H9 (cell line): ENCODE results near the gene PDC. TPM values are rescaled to one million over a fixed set of nuclear protein-coding genes. Genes with fewer than 3 reads are reported as not detected.

Source experiments
- DNase-seq: peaks from one replicate; pipeline ENCODE4 v3.0.0-alpha.2; 2017
- H2AFZ ChIP-seq: one replicate; pipeline ENCODE4 v1.6.1; 2013; ENCODE audit warnings: mild to moderate bottlenecking, low read length, control low read depth, moderate library complexity
- H2AK5ac ChIP-seq: 2 replicates; pipeline ENCODE4 v1.6.1; 2013; ENCODE audit warnings: low read length, control low read depth, mixed read lengths; ENCODE audit not compliant: insufficient read length
- H2BK120ac ChIP-seq: one replicate; pipeline ENCODE4 v1.6.1; 2013; ENCODE audit warnings: low read depth, mild to moderate bottlenecking, low read length, control low read depth, inconsistent platforms; ENCODE audit not compliant: poor library complexity, severe bottlenecking
- H2BK12ac ChIP-seq: 2 replicates; pipeline ENCODE4 v1.6.1; 2013; ENCODE audit warnings: low read length, control low read depth, mixed read lengths, low read depth; ENCODE audit not compliant: insufficient read length
- H2BK15ac ChIP-seq: 2 replicates; pipeline ENCODE4 v1.6.1; 2013; ENCODE audit warnings: low read depth, low read length, control low read depth
- H2BK20ac ChIP-seq: one replicate; pipeline ENCODE4 v1.6.1; 2013; ENCODE audit warnings: low read depth, mild to moderate bottlenecking, low read length, control low read depth, inconsistent platforms; ENCODE audit not compliant: poor library complexity, severe bottlenecking
- H2BK5ac ChIP-seq: 2 replicates; pipeline ENCODE4 v1.6.1; 2013; ENCODE audit warnings: low read length, control low read depth, mixed read lengths; ENCODE audit not compliant: insufficient read length
- H3K14ac ChIP-seq: 2 replicates; pipeline ENCODE4 v1.6.1; 2013; ENCODE audit warnings: low read length, control low read depth; ENCODE audit not compliant: insufficient read depth
- H3K18ac ChIP-seq: 2 replicates; pipeline ENCODE4 v1.6.1; 2013; ENCODE audit warnings: low read depth, mild to moderate bottlenecking, mixed read lengths, low read length, control low read depth; ENCODE audit not compliant: insufficient read length
- H3K23ac ChIP-seq: 2 replicates; pipeline ENCODE4 v1.6.1; 2013; ENCODE audit warnings: low read length, control low read depth, mixed read lengths, low read depth; ENCODE audit not compliant: insufficient read length
- H3K23me2 ChIP-seq: 2 replicates; pipeline ENCODE4 v1.6.1; 2013; ENCODE audit warnings: low read depth, mild to moderate bottlenecking, mixed read lengths, low read length, control low read depth; ENCODE audit not compliant: insufficient read length, poor library complexity, severe bottlenecking
- H3K27ac ChIP-seq: 2 replicates; pipeline ENCODE4 v1.5.1; 2013; ENCODE audit warnings: low read length, control low read depth, mixed read lengths, low read depth; ENCODE audit not compliant: insufficient read length
- H3K27me3 ChIP-seq: 2 replicates; pipeline ENCODE4 v1.6.1; 2013; ENCODE audit warnings: low read length, control low read depth, inconsistent platforms; ENCODE audit not compliant: insufficient read depth
- H3K4ac ChIP-seq: 2 replicates; pipeline ENCODE4 v1.6.1; 2013; ENCODE audit warnings: low read depth, mild to moderate bottlenecking, control low read depth, inconsistent platforms, low read length, moderate library complexity
- H3K4me1 ChIP-seq: 2 replicates; pipeline ENCODE4 v1.6.1; 2013; ENCODE audit warnings: low read length, control low read depth, inconsistent platforms; ENCODE audit not compliant: insufficient read depth
- H3K4me2 ChIP-seq: 2 replicates; pipeline ENCODE4 v1.6.1; 2013; ENCODE audit warnings: low read length, control low read depth, mixed read lengths; ENCODE audit not compliant: insufficient read length, insufficient read depth
- H3K56ac ChIP-seq: 2 replicates; pipeline ENCODE4 v1.6.1; 2013; ENCODE audit warnings: low read depth, mild to moderate bottlenecking, mixed read lengths, low read length, control low read depth; ENCODE audit not compliant: insufficient read length
- H3K79me1 ChIP-seq: 2 replicates; pipeline ENCODE4 v1.6.1; 2013; ENCODE audit warnings: low read depth, mild to moderate bottlenecking, moderate library complexity, low read length, control low read depth, inconsistent platforms; ENCODE audit not compliant: insufficient read depth, poor library complexity, severe bottlenecking
- H3K79me2 ChIP-seq: 2 replicates; pipeline ENCODE4 v1.6.1; 2013; ENCODE audit warnings: low read length, control low read depth, inconsistent platforms; ENCODE audit not compliant: insufficient read depth
- H3K9ac ChIP-seq: 2 replicates; pipeline ENCODE4 v1.6.1; 2013; ENCODE audit warnings: low read length, control low read depth, mixed read lengths; ENCODE audit not compliant: insufficient read length; ENCODE audit errors: extremely low read depth
- H3K9me3 ChIP-seq: one replicate; pipeline ENCODE4 v1.6.1; 2013; ENCODE audit warnings: low read depth, low read length, inconsistent platforms; ENCODE audit not compliant: control insufficient read depth
- H3T11ph ChIP-seq: one replicate; pipeline ENCODE4 v1.6.1; 2013; ENCODE audit warnings: mild to moderate bottlenecking, low read length, control low read depth, inconsistent platforms
- H4K20me1 ChIP-seq: one replicate; pipeline ENCODE4 v1.6.1; 2013; ENCODE audit not compliant: control insufficient read depth, insufficient read length, insufficient read depth
- H4K5ac ChIP-seq: 2 replicates; pipeline ENCODE4 v1.6.1; 2013; ENCODE audit warnings: low read depth, mild to moderate bottlenecking, mixed read lengths, low read length, control low read depth; ENCODE audit not compliant: insufficient read length
- H4K8ac ChIP-seq: replicated peaks from 2 replicates; pipeline ENCODE4 v1.6.1; 2013; ENCODE audit warnings: low read length, control low read depth, mixed read lengths, low read depth; ENCODE audit not compliant: insufficient read length
- H4K91ac ChIP-seq: 2 replicates; pipeline ENCODE4 v1.6.1; 2013; ENCODE audit warnings: low read depth, mild to moderate bottlenecking, moderate library complexity, mixed read lengths, low read length, control low read depth; ENCODE audit not compliant: insufficient read length
- H3K27ac Mint-ChIP-seq, 3 experiments: 2 replicates in 2 of 3; 3 replicates in 1 of 3; pipeline ENCODE4 v1.8.0; 2020 to 2021; ENCODE audit warnings: mixed read lengths in 3 of 3, mild to moderate bottlenecking in 1 of 3, moderate library complexity in 1 of 3
- H3K27me3 Mint-ChIP-seq: 2 replicates; pipeline ENCODE4 v1.8.0; 2021; ENCODE audit warnings: low read depth, mild to moderate bottlenecking, moderate library complexity, mixed read lengths
- H3K36me3 Mint-ChIP-seq, 3 experiments: 2 replicates in 2 of 3; 3 replicates in 1 of 3; pipeline ENCODE4 v1.8.0; 2020 to 2021; ENCODE audit warnings: low read depth in 3 of 3, mixed read lengths in 3 of 3; ENCODE audit not compliant: insufficient read depth in 1 of 3
- H3K4me1 Mint-ChIP-seq, 2 experiments: 2 replicates each; pipeline ENCODE4 v1.8.0; 2020; ENCODE audit warnings: mixed read lengths in 2 of 2
- H3K4me3 Mint-ChIP-seq, 2 experiments: 2 replicates in 1 of 2; 3 replicates in 1 of 2; pipeline ENCODE4 v1.8.0; 2020 to 2021; ENCODE audit warnings: mild to moderate bottlenecking in 2 of 2, mixed read lengths in 2 of 2, moderate library complexity in 1 of 2
- H3K9me3 Mint-ChIP-seq, 2 experiments: 2 replicates in 1 of 2; 3 replicates in 1 of 2; pipeline ENCODE4 v1.8.0; 2020; ENCODE audit warnings: mild to moderate bottlenecking in 2 of 2, mixed read lengths in 2 of 2, moderate library complexity in 1 of 2
- CTCF ChIP-seq: fragments of 200-600 bp; sonication (generic); conservative IDR thresholded peaks from 3 replicates; pipeline ENCODE4 v1.8.0; 2021; ENCODE audit warnings: antibody characterized with exemption, mild to moderate bottlenecking
- WGBS: extraction: QIAGEN DNeasy Blood & Tissue Kit; methylation state at CpG from one replicate; pipeline ENCODE4 v1.1.7; 2013; ENCODE audit warnings: missing lambda C conversion rate, low lambda C conversion rate, mixed read lengths; ENCODE audit not compliant: insufficient read length; ENCODE audit errors: extremely low coverage; 5-methylcytosine and 5-hydroxymethylcytosine counted together
- long read RNA-seq: library from polyadenylated mRNA; unstranded; transcript quantifications from one replicate; pipeline ENCODE4 v2.0.0, GENCODE V29; 2020
- total RNA-seq: library from RNA; stranded (reverse); gene quantifications from 2 replicates; pipeline ENCODE4 v1.2.1, GENCODE V29; 2021

PDC gene
- not detected in 2 replicates for total RNA-seq
- long read RNA-seq: 0 reads

DNA sequence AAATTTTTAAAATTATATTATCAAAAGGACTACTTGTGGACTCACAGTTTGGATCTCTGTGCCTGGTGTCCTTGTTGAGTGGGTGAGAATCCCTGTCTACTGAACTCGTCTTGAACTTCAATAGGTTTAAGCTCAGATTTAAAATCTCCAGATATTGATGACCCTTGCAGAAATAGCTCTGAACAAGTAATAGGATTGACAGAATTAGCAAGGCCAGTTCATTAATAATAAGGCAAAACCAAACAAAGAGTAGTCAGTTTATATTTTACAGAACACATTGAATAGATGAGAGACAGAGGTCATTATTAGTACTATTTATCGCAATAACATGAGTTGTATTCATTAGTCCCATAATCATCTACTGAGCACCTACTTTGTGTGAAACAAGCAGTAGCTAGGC is at the start of gene PDC:
PDC (minus strand) TSS at position 101 of the 400 bp plus-strand sequence. CDS start 11,655 bp downstream, outside the sequence.
- H3K23me2 ChIP-seq: no peaks in the 10 kb centered on the region
- no peaks in the 10 kb centered on the region for H3K27me3 ChIP-seq
- H3K79me1 ChIP-seq: no peaks in the 10 kb centered on the region
- no peak within 1 kb of the TSS for H3K4ac ChIP-seq
- H2BK12ac ChIP-seq: no peak within 1 kb of the TSS
- H2BK15ac ChIP-seq: no peak within 1 kb of the TSS
- H3K56ac ChIP-seq: no peak within 1 kb of the TSS
- H2AFZ ChIP-seq: no peak within 1 kb of the TSS
- H3K23ac ChIP-seq: no peak within 1 kb of the TSS
- no peak within 1 kb of the TSS for H3K27ac Mint-ChIP-seq
- no peak within 1 kb of the TSS for H2AK5ac ChIP-seq
- H3K18ac ChIP-seq: no peak within 1 kb of the TSS
- no peak within 1 kb of the TSS for H2BK20ac ChIP-seq
- H4K20me1 ChIP-seq: no peaks in the 10 kb centered on the region
- no peaks in the 10 kb centered on the region for H3K9me3 Mint-ChIP-seq
- H3K9ac ChIP-seq: no peak within 1 kb of the TSS
- H3K14ac ChIP-seq: no peak within 1 kb of the TSS
- no peak within 1 kb of the TSS for H3K4me3 Mint-ChIP-seq
- no peak within 1 kb of the TSS for H3K4me2 ChIP-seq
- no peak within 1 kb of the TSS for H2BK120ac ChIP-seq
- TF ChIP-seq CTCF: no peak
- H3K27ac ChIP-seq: no peak within 1 kb of the TSS
- no peak within 1 kb of the TSS for H2BK5ac ChIP-seq
- no peaks in the 10 kb centered on the region for H3K79me2 ChIP-seq
- no peaks in the 10 kb centered on the region for H3K27me3 Mint-ChIP-seq
- H3K36me3 Mint-ChIP-seq: no peaks in the 10 kb centered on the region
- no peaks in the 10 kb centered on the region for H3K4me1 ChIP-seq
- WGBS: no CpG with 5 or more reads among the region's 2 CpGs
- no peak within 1 kb of the TSS for H4K91ac ChIP-seq
- H3T11ph ChIP-seq: no peak within 1 kb of the TSS
- no peaks in the 10 kb centered on the region for H3K9me3 ChIP-seq
- H4K8ac ChIP-seq: no peak within 1 kb of the TSS
- no peak within 1 kb of the TSS for H4K5ac ChIP-seq
- peaks cover 5 to 10% of the 10 kb centered on the region in 2 experiments; a peak in 3 of 4 replicates for H3K4me1 Mint-ChIP-seq
- no peak for DNase-seq
